ENCODE data around the gene UGDH. TPM values are rescaled to one million over a fixed set of nuclear protein-coding genes. Genes with fewer than 3 reads are reported as not detected.

Gene UGDH
- total and polyA plus RNA-seq, 10 of the 15 experiments (the other 5 are each of a cell fraction or from before 2014, with no cell fraction given): 11.1 to 60.3 (median 26.8) TPM

GRCh38 chr4:39458505-39459300 is 68.5 kb downstream of the UGDH start, which contains the start of the genes LIAS and RPL9 (continued):
- TF ChIP-seq ZNF592 (IDR thresholded peaks at IDR 0.05): no peak
- TF ChIP-seq FOS (IDR thresholded peaks at IDR 0.05; ENCODE audit: borderline replicate concordance, extremely low read depth, insufficient read length): no peak
- no peak for TF ChIP-seq SREBF2 (IDR thresholded peaks at IDR 0.05; ENCODE audit: low read length)
- TF ChIP-seq RBBP5 (conservative IDR thresholded peaks at IDR 0.05): peak; percentile 97
- TF ChIP-seq IRF3 (IDR thresholded peaks at IDR 0.05): no peak
- TF ChIP-seq CUX1 (IDR thresholded peaks at IDR 0.05; ENCODE audit: insufficient replicate concordance, low read depth, low read length): no peak
- no peak for TF ChIP-seq SUPT20H (IDR thresholded peaks at IDR 0.05; ENCODE audit: borderline replicate concordance, control insufficient read depth, low read depth, low read length)
- peak; percentile 50; the same call in 1 of the 2 replicates for TF ChIP-seq GATAD2B (conservative IDR thresholded peaks at IDR 0.05; ENCODE audit: low read depth)
- TF ChIP-seq CEBPZ (IDR thresholded peaks at IDR 0.05; ENCODE audit: low read depth, low read length): no peak
- 0 out of 2 replicates have a peak, but pooled peaks have one; percentile 57 for TF ChIP-seq FOXM1 (IDR thresholded peaks at IDR 0.05; ENCODE audit: low read depth, low read length)
- TF ChIP-seq MEF2A (IDR thresholded peaks at IDR 0.05; ENCODE audit: insufficient read depth, low read depth, low read length): 0 out of 2 replicates have a peak, but pooled peaks have one; percentile 13
- TF ChIP-seq ETV6 (conservative IDR thresholded peaks at IDR 0.05 in 1 of 2, IDR thresholded peaks at IDR 0.05 in 1 of 2; ENCODE audit: borderline replicate concordance in 1 of 2, low read depth in 1 of 2): no peak
- TF ChIP-seq RUNX3 (IDR thresholded peaks at IDR 0.05; ENCODE audit: low read length): 0 out of 2 replicates have a peak, but pooled peaks have one; percentile 41
- no peak for TF ChIP-seq MTA2 (IDR thresholded peaks at IDR 0.05; ENCODE audit: low read depth)

Measured in GM12878 (cell line).